Immature natural killer cell (primary cell): ENCODE measurements around the gene TGFBR3. TPM values are rescaled to one million over a fixed set of nuclear protein-coding genes. Genes with fewer than 3 reads are reported as not detected.
A peak's percentile ranks its signal among the peaks of the same experiment; 100 is the strongest.

Experiments
- DNase-seq, 3 donors: peaks; one replicate each; pipeline ENCODE4 v3.0.0; 2022; ENCODE audit warnings: mixed read lengths in 1 of 3
- H3K27ac Mint-ChIP-seq, 6 donors: one replicate each; pipeline ENCODE4 v1.8.0; 2020; ENCODE audit warnings: mixed read lengths in 6 of 6, mild to moderate bottlenecking in 5 of 6, inconsistent platforms in 4 of 6, moderate library complexity in 3 of 6
- H3K27me3 Mint-ChIP-seq, 3 donors: one replicate each; pipeline ENCODE4 v1.8.0; 2020 to 2021; ENCODE audit warnings: low read depth in 3 of 3, mild to moderate bottlenecking in 3 of 3, mixed read lengths in 3 of 3, moderate library complexity in 3 of 3, inconsistent platforms in 1 of 3
- H3K36me3 Mint-ChIP-seq, 3 donors: one replicate each; pipeline ENCODE4 v1.8.0; 2020; ENCODE audit warnings: mixed read lengths in 3 of 3, inconsistent platforms in 2 of 3, mild to moderate bottlenecking in 2 of 3
- H3K4me1 Mint-ChIP-seq, 2 donors: one replicate each; pipeline ENCODE4 v1.8.0; 2020; ENCODE audit warnings: inconsistent platforms in 2 of 2, mild to moderate bottlenecking in 2 of 2, mixed read lengths in 2 of 2, moderate library complexity in 1 of 2
- H3K4me3 Mint-ChIP-seq, 5 donors: one replicate each; pipeline ENCODE4 v1.8.0; 2020; ENCODE audit warnings: mild to moderate bottlenecking in 5 of 5, mixed read lengths in 5 of 5, inconsistent platforms in 3 of 5, moderate library complexity in 3 of 5
- H3K9me3 Mint-ChIP-seq, 6 donors: one replicate each; pipeline ENCODE4 v1.8.0; 2020; ENCODE audit warnings: mild to moderate bottlenecking in 6 of 6, mixed read lengths in 6 of 6, inconsistent platforms in 4 of 6, moderate library complexity in 3 of 6
- polyA plus RNA-seq, 3 donors: library from polyadenylated mRNA; unstranded; fragments of 300-500 nt; fragmentation: Illumina TruSeq; gene quantifications; one replicate each; pipeline ENCODE4 v1.2.3, GENCODE V29; 2021

The TGFBR3 gene
- polyA plus RNA-seq, 3 donors from 2014 or later, result 141 to 245 (median 183) TPM

DNA sequence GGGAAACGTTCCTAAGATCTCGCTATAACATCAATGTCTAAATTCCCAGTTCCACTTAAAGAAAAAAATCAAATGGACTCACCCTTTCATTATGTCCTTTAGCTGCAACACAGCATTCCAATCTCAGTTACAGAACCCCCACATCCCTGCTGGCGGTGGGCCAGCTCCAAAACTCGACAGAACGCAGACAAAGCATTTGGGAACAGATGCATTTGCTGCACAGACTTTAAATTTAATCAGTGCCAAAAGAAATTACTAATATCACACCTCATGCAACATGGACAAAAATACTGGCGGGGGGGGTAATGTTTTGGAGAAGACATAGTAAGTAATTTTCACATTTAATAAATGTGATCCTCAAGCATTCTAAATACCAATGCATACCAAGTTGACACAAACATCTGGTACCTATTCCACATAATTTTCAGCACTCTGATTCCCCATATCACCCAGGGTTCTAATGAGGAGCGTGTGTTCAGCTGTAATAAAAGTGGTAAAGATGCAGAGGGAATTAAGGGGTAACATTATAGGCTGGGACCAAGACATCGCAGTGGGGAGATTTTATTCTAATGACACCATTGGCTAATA lies 79.7 kb downstream of the TGFBR3 start:
- Mint-ChIP-seq H3K9me3 (no peaks in the 10 kb centered on the region), H3K27ac (peak overlapping the region; percentile 96 to 100 (median 97)), H3K27me3 (peaks cover 10 to 17% (median 14%) of the 10 kb centered on the region in 3 donors), H3K36me3 (peaks cover 0 to 4% (median 3%) of the 10 kb centered on the region in 3 donors), H3K4me3 (peak overlapping the region; percentile 9 to 84 (median 11)), H3K4me1 (peaks cover 92 to 100% of the 10 kb centered on the region in 2 donors)
- DNase-seq, result no peak

DNA sequence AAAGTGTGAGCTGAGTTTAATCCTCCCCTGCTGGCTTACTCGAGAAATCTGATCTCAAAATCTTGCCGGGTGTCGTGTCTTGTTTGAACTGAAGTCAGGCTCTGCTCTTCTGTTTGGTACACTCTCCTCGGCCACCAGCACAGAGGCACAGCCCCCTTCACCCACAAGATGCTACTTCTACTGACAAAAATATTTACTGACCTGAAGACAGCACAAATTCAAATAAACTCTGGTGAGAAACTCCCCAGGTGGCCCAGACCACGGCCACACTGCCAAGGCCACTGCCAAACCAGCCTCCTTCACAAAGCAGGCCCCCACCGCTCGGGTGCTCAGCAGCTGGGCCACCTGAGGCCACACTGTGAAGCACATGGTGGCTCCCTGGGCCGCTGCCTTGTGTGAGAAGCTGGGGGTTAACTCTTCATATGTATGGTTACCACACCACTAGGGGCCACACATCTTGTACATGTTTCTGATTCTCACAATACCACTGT lies 80.6 kb downstream of the TGFBR3 start:
- DNase-seq, result peak; percentile 47 to 51 (median 49)
- H3K9me3 Mint-ChIP-seq, result no peaks in the 10 kb centered on the region
- peak overlapping the region; percentile 70 to 84 (median 81) for H3K4me3 Mint-ChIP-seq
- H3K4me1 Mint-ChIP-seq, result peaks cover 89 to 100% of the 10 kb centered on the region in 2 donors
- peaks cover 2 to 4% (median 4%) of the 10 kb centered on the region in 3 donors for H3K36me3 Mint-ChIP-seq
- H3K27me3 Mint-ChIP-seq, result peaks cover 12 to 17% (median 14%) of the 10 kb centered on the region in 3 donors
- peak overlapping the region; percentile 96 to 100 (median 97) for H3K27ac Mint-ChIP-seq

DNA sequence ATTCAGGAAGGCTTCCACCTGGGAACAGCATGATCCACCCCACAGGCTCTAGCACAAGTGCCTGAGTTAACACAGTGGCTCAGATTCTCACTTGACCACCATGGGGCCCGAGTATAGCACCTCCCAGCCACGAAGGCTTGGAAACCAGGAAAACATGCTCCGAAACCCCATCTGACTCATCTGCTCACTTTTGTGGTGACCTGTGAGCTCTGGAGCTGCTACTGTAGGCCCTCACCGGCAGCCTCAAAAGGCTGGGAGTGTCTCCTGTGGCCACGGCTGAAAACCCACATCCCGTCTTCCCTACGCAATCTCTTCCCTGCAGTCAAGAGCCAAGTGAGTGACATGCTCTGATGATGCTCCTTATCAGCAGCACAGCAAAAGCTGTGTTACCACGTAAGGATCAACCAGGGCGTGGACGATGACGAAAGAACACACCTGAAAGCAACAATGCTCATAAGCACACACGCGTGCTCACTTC lies 81.4 kb downstream of the TGFBR3 start:
- H3K4me3 Mint-ChIP-seq, result peak overlapping the region; percentile 70 to 84 (median 81)
- H3K27me3 Mint-ChIP-seq, result peaks cover 12 to 17% (median 14%) of the 10 kb centered on the region in 3 donors
- no peaks in the 10 kb centered on the region for H3K9me3 Mint-ChIP-seq
- peak; percentile 74 to 78 (median 75) for DNase-seq
- H3K36me3 Mint-ChIP-seq, result peaks cover 3 to 4% (median 4%) of the 10 kb centered on the region in 3 donors
- peak overlapping the region; percentile 96 to 100 (median 97) for H3K27ac Mint-ChIP-seq
- H3K4me1 Mint-ChIP-seq, result peaks cover 88 to 100% of the 10 kb centered on the region in 2 donors

DNA sequence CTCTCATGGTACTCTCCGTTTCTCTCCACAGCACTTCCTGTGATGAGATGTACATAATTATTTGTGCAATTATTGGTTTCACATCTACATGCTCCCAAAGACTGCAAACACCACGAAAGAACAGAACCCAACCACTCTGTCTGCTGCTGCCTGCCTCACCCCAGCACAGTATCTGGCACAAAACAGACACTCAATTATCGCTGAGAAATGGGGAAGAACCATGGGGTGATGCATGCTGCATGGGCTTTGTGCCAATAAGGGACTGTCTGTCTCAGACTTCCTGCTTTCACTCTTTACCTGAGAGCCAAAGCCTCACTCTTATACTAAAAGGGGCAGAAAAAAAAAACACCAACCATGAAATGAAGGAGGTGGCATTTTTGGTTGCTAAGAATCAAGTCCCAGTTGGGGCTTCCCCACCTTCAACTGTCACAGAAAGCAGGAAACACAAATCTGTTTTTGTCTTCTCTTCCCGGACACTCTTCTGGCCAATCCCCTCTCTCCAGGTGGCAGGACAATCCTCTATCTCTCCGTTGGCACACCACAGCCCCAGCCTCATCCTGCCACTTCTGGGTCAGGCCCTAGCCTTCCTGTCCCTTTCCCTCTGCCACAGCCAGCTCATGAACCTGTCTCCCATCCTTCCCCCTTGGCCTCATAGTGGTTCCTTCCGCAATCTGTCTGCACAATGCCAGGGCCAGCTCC lies 82.0 kb downstream of the TGFBR3 start:
- no peaks in the 10 kb centered on the region for H3K9me3 Mint-ChIP-seq

DNA sequence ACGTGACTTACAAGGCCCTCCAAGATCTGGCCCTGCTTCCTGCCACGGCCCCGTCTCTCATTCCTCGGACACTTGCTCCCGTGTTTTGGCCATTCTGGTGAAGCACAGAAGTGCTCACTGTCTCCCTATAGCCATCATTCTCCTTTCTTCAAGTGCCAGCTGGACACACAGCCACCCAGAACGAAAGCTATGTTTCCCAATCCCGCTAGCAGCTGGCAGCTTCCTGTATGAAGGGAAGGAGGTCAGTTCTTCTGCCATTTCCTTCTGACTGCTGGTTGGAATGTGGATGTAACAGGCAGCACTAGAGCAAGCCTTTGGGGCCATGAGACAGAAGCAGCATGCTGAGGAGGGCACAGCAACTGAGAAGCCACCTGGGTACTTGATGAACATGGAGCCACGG lies 82.8 kb downstream of the TGFBR3 start:
- Mint-ChIP-seq H3K27ac (peak overlapping the region; percentile 96 to 100 (median 97)), H3K27me3 (peaks cover 12 to 18% (median 14%) of the 10 kb centered on the region in 3 donors), H3K4me3 (peak overlapping the region; percentile 2 to 81 (median 70)), H3K9me3 (no peaks in the 10 kb centered on the region), H3K4me1 (peaks cover 88 to 100% of the 10 kb centered on the region in 2 donors), H3K36me3 (peaks cover 3 to 4% (median 4%) of the 10 kb centered on the region in 3 donors)
- DNase-seq, result no peak

More for the DNA sequence above, 82.0 kb downstream of the TGFBR3 start:
- DNase-seq, result peak; percentile 70 to 71 (median 71)
- peaks cover 88 to 100% of the 10 kb centered on the region in 2 donors for H3K4me1 Mint-ChIP-seq
- peaks cover 3 to 4% (median 4%) of the 10 kb centered on the region in 3 donors for H3K36me3 Mint-ChIP-seq
- peak overlapping the region; percentile 96 to 100 (median 97) for H3K27ac Mint-ChIP-seq
- H3K27me3 Mint-ChIP-seq, result peaks cover 12 to 17% (median 14%) of the 10 kb centered on the region in 3 donors
- H3K4me3 Mint-ChIP-seq, result peak overlapping the region; percentile 70 to 84 (median 81)

DNA sequence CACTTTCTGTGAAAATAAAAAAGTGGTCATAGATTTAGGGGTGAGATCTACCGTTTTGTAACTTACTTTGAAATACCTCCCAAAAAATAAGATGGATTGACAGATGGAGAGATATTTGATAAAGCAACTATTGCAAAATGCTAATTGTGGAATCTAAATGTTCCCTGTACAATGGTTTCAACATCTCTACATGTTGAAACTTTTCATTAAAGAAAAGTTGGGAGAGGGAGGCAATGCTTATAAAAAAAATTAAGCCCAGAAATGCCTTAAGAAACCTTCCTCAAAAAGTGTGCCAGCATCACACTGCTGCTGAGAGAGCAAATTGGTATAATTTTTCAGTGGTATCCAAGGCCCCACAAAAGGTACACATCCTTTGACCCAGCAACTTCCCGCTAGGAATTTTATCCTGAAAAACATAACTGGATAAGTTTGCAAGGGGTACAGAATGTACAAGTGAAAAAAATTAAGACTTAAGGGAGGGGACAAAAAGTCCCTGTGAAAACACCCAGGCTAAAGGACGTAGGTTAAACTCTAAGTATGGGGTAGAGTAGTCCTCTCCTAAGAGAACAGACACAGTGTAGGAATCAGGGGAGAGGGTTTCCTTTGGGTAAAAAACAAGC lies 84.3 kb downstream of the TGFBR3 start:
- H3K27me3 Mint-ChIP-seq, result peaks cover 12 to 20% (median 14%) of the 10 kb centered on the region in 3 donors
- H3K4me3 Mint-ChIP-seq, result no peak overlapping the region
- peaks cover 3 to 9% (median 4%) of the 10 kb centered on the region in 3 donors for H3K36me3 Mint-ChIP-seq
- DNase-seq, result no peak
- peak overlapping the region; percentile 80 to 100 (median 96) for H3K27ac Mint-ChIP-seq
- no peaks in the 10 kb centered on the region for H3K9me3 Mint-ChIP-seq
- H3K4me1 Mint-ChIP-seq, result peaks cover 89 to 100% of the 10 kb centered on the region in 2 donors

DNA sequence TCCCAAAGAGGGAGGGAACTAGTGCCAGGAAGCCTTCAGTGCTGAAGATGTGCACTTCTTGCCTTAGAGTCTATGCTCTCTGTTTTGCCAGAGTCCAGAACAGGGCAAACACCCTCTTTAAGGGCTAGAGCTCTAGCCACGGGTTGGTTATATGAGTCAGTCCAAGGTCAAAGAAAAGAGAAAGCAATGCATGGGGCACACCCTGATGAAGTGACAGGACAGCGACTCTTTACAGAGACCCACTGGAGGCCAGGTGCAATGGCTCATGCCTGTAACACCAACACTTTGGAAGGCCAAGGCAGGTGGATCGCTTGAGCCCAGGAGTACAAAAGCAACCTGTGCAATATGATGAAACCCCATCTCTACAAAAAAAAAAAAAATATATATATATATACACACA lies 86.1 kb downstream of the TGFBR3 start:
- Mint-ChIP-seq H3K27ac (peak overlapping the region; percentile 70 to 87 (median 84)), H3K36me3 (peaks cover 13 to 22% (median 18%) of the 10 kb centered on the region in 3 donors), H3K9me3 (no peaks in the 10 kb centered on the region), H3K27me3 (peaks cover 11 to 17% (median 14%) of the 10 kb centered on the region in 3 donors), H3K4me3 (peak overlapping the region; percentile 29 to 58 (median 56)), H3K4me1 (peaks cover 86 to 100% of the 10 kb centered on the region in 2 donors)
- no peak for DNase-seq

DNA sequence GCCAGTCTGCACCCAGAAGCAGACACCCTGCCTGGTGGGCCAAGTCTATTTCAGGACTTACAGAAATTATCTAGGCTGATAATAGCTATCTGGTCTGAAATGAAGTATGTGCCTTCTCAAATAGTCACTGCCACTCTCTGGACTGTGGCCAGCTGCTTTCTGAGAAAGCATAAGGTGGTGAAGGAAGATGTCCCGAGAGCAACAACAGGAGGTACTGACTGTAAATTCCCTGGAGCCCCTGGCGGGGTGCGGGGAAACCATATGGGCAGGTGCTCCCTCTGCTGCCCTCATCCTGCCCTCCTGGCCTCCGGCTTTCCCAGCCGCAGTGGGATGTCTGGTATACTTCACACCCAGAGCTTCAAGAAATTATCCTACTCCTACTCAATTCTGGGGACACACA lies 86.8 kb downstream of the TGFBR3 start:
- peaks cover 4 to 10% (median 8%) of the 10 kb centered on the region in 3 donors for H3K27me3 Mint-ChIP-seq
- peak overlapping the region in 3 of 5 donors; percentile 8 to 58 (median 48) for H3K4me3 Mint-ChIP-seq
- peak overlapping the region; percentile 55 to 85 (median 83) for H3K27ac Mint-ChIP-seq
- H3K9me3 Mint-ChIP-seq, result no peaks in the 10 kb centered on the region
- no peak for DNase-seq
- H3K36me3 Mint-ChIP-seq, result peaks cover 13 to 30% (median 18%) of the 10 kb centered on the region in 3 donors
- H3K4me1 Mint-ChIP-seq, result peaks cover 85 to 100% of the 10 kb centered on the region in 2 donors

DNA sequence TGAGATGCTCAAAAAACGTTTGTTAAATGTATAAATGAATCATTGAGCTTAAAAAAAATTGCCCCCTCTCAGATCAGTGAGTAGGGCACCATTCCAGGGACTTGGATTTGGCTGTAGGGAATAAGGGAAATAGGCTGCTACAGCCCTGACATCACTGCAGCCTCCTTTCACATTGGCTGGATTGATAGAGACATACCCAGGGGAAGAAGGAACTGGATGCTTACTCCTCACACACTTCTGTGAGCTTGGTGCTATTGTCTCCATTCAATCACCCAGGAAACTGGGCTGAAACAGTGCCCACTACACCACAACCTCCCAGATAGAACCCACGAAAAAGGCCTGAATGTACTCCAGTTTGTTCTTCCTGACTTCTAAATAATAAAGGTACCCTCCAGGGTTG lies 87.2 kb downstream of the TGFBR3 start:
- no peak for DNase-seq
- Mint-ChIP-seq H3K9me3 (no peaks in the 10 kb centered on the region), H3K4me1 (peaks cover 82 to 100% of the 10 kb centered on the region in 2 donors), H3K4me3 (peak overlapping the region in 4 of 5 donors; percentile 8 to 48 (median 23)), H3K27ac (peak overlapping the region; percentile 55 to 85 (median 83)), H3K27me3 (peaks cover 2 to 6% (median 4%) of the 10 kb centered on the region in 3 donors), H3K36me3 (peaks cover 13 to 30% (median 18%) of the 10 kb centered on the region in 3 donors)

DNA sequence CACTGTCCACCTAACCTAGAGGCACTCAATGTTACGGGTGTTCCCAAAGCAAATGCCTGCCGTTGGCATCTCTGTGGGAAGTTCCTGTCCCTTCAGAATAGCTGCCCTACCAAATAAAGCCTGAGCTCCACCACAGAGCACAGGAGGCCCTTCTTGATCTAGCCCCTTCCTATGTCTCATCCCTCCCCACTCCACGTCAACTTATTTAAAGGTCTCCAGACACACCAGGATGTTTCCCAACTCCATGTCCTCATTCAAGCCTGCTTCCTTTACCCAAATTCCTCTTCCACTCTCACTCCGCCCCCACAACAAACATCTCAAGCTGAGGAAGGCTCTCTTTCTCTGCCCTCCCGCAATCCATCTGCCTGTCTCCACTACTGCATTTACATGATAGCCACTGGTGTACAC lies 87.7 kb downstream of the TGFBR3 start:
- Mint-ChIP-seq H3K27me3 (peaks cover 2 to 8% (median 3%) of the 10 kb centered on the region in 3 donors), H3K9me3 (no peaks in the 10 kb centered on the region), H3K4me1 (peaks cover 80 to 100% of the 10 kb centered on the region in 2 donors), H3K36me3 (peaks cover 9 to 31% (median 18%) of the 10 kb centered on the region in 3 donors), H3K4me3 (peak overlapping the region in 3 of 5 donors; percentile 9 to 43 (median 27)), H3K27ac (peak overlapping the region; percentile 55 to 85 (median 83))
- no peak for DNase-seq

DNA sequence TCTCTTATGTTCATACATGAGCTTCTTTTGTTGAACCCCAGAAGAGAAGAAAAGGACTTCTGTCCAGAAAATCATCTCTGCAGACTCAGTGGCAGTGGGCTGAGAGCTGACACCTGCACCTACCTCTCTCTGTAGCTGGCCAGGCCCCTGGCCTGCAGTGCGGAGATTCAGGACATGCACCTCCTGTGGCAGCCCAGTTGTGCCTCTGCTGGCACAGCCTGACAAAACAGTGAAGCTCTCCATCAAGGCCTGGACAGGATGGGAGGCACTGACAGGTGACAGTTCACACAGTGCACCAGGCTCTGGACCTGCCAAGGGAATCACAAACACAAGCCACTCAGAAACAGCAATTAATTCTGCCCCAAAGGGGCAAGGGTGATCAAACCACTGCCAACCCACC lies 88.8 kb downstream of the TGFBR3 start:
- no peaks in the 10 kb centered on the region for H3K9me3 Mint-ChIP-seq
- DNase-seq, result no peak
- H3K27ac Mint-ChIP-seq, result peak overlapping the region; percentile 24 to 82 (median 50)
- H3K4me3 Mint-ChIP-seq, result no peak overlapping the region
- peaks cover 82 to 100% of the 10 kb centered on the region in 2 donors for H3K4me1 Mint-ChIP-seq
- peaks cover 9 to 37% (median 25%) of the 10 kb centered on the region in 3 donors for H3K36me3 Mint-ChIP-seq
- H3K27me3 Mint-ChIP-seq, result peaks cover 0 to 12% (median 2%) of the 10 kb centered on the region in 3 donors

DNA sequence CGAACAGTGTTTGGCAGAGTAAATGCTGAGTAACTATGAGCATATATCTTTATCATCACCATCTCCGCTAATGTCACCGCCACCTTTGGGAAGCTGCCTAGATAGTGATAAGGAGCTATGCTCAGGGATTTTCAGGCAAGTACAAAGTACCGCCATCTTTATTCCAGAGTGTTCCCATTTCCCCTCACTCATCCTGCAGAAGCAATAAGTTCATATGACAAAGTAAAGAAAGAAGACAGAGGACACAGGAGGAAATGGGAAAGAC lies 89.6 kb downstream of the TGFBR3 start:
- no peak for DNase-seq
- Mint-ChIP-seq H3K27ac (peak overlapping the region in 5 of 6 donors; percentile 40 to 72 (median 57)), H3K36me3 (peaks cover 12 to 39% (median 25%) of the 10 kb centered on the region in 3 donors), H3K4me1 (peaks cover 84 to 100% of the 10 kb centered on the region in 2 donors), H3K4me3 (no peak overlapping the region), H3K9me3 (no peaks in the 10 kb centered on the region), H3K27me3 (peaks cover 0 to 12% (median 2%) of the 10 kb centered on the region in 3 donors)
